Ishikawa (cell line): ENCODE measurements around the gene CCNT1.

Experiments
- CEBPB ChIP-seq: IDR thresholded peaks from 2 replicates; pipeline ENCODE4 v1.6.1; 2012
- CREB1 ChIP-seq: IDR thresholded peaks from 2 replicates; pipeline ENCODE4 v1.6.1; 2012; ENCODE audit warnings: low read depth
- EGR1 ChIP-seq: IDR thresholded peaks from 2 replicates; pipeline ENCODE4 v1.6.1; 2012
- EP300 ChIP-seq: IDR thresholded peaks from 2 replicates; pipeline ENCODE4 v1.6.1; 2012; ENCODE audit warnings: borderline replicate concordance
- FOXM1 ChIP-seq: IDR thresholded peaks from 2 replicates; pipeline ENCODE4 v1.6.1; 2012; ENCODE audit warnings: low read depth, borderline replicate concordance
- NFIC ChIP-seq: IDR thresholded peaks from 2 replicates; pipeline ENCODE4 v1.6.1; 2012
- RAD21 ChIP-seq: IDR thresholded peaks from 2 replicates; pipeline ENCODE4 v1.6.1; 2012; ENCODE audit warnings: low read depth
- TAF1 ChIP-seq: IDR thresholded peaks from 2 replicates; pipeline ENCODE4 v1.6.1; 2012; ENCODE audit warnings: low read depth, mild to moderate bottlenecking
- TCF12 ChIP-seq: IDR thresholded peaks from 2 replicates; pipeline ENCODE4 v1.6.1; 2012; ENCODE audit warnings: low read depth
- TEAD4 ChIP-seq: IDR thresholded peaks from 2 replicates; pipeline ENCODE4 v1.6.1; 2012
- YY1 ChIP-seq: IDR thresholded peaks from 2 replicates; pipeline ENCODE4 v1.6.1; 2012; ENCODE audit warnings: low read depth
- ZBTB7A ChIP-seq: IDR thresholded peaks from 2 replicates; pipeline ENCODE4 v1.6.1; 2012; ENCODE audit warnings: low read depth
- TF ChIP-seq, protein P1 (sequence below): IDR thresholded peaks from 2 replicates; pipeline ENCODE4 v1.6.1; 2012; ENCODE audit warnings: low read depth, mild to moderate bottlenecking
- TF ChIP-seq, protein P2 (sequence below): IDR thresholded peaks from 2 replicates; pipeline ENCODE4 v1.6.1; 2012
- TF ChIP-seq, protein P3 (sequence below): IDR thresholded peaks from 2 replicates; pipeline ENCODE4 v1.6.1; 2012

Gene CCNT1

DNA sequence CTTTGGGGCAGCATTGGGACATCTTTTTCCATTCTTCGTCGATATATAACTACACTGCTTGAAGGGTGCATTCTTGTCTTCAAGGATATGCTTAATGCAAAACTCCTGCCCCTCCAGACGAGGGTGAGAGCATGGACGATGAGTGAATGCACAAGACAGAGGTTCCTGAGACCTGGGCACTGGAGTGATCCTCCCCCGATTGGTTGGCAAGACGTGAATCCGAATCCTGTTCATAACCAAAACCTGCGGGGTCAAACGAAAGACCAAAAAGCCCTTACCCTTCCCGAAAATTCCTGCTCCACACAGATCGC is 35.2 kb downstream of the CCNT1 start:
- TF ChIP-seq NFIC: no peak
- TF ChIP-seq CREB1: no peak
- no peak for TF ChIP-seq TCF12
- no peak for TF ChIP-seq RAD21
- TF ChIP-seq ZBTB7A: no peak
- TF ChIP-seq CEBPB: no peak
- TF ChIP-seq, protein P1, sequence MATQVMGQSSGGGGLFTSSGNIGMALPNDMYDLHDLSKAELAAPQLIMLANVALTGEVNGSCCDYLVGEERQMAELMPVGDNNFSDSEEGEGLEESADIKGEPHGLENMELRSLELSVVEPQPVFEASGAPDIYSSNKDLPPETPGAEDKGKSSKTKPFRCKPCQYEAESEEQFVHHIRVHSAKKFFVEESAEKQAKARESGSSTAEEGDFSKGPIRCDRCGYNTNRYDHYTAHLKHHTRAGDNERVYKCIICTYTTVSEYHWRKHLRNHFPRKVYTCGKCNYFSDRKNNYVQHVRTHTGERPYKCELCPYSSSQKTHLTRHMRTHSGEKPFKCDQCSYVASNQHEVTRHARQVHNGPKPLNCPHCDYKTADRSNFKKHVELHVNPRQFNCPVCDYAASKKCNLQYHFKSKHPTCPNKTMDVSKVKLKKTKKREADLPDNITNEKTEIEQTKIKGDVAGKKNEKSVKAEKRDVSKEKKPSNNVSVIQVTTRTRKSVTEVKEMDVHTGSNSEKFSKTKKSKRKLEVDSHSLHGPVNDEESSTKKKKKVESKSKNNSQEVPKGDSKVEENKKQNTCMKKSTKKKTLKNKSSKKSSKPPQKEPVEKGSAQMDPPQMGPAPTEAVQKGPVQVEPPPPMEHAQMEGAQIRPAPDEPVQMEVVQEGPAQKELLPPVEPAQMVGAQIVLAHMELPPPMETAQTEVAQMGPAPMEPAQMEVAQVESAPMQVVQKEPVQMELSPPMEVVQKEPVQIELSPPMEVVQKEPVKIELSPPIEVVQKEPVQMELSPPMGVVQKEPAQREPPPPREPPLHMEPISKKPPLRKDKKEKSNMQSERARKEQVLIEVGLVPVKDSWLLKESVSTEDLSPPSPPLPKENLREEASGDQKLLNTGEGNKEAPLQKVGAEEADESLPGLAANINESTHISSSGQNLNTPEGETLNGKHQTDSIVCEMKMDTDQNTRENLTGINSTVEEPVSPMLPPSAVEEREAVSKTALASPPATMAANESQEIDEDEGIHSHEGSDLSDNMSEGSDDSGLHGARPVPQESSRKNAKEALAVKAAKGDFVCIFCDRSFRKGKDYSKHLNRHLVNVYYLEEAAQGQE: no peak
- TF ChIP-seq EGR1: no peak
- TF ChIP-seq, protein P2, sequence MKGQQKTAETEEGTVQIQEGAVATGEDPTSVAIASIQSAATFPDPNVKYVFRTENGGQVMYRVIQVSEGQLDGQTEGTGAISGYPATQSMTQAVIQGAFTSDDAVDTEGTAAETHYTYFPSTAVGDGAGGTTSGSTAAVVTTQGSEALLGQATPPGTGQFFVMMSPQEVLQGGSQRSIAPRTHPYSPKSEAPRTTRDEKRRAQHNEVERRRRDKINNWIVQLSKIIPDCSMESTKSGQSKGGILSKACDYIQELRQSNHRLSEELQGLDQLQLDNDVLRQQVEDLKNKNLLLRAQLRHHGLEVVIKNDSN: no peak
- no peak for TF ChIP-seq FOXM1
- TF ChIP-seq, protein P3, sequence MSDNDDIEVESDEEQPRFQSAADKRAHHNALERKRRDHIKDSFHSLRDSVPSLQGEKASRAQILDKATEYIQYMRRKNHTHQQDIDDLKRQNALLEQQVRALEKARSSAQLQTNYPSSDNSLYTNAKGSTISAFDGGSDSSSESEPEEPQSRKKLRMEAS: no peak
- no peak for TF ChIP-seq YY1
- no peak for TF ChIP-seq EP300
- no peak for TF ChIP-seq TEAD4
- TF ChIP-seq TAF1: no peak

DNA sequence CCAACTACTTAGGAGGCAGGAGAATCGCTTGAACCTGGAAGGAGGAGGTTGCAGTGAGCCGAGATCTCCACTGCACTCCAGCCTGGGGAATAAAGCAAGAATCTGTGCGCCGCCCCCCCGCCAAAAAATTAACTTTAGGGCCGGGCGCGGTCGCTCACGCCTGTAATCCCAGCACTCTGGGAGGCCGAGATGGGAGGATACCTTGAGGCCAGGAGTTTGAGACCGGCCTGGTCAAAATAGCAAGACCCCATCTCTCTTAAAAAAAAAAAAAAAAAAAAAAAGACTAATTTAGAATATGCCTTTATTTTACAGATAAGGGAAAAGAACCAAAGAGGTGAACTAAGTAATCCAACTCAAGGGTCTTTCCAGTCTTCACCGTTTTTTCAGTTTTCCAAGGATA is 35.6 kb downstream of the CCNT1 start:
- TF ChIP-seq ZBTB7A: no peak
- TF ChIP-seq, protein P2: no peak
- no peak for TF ChIP-seq TAF1
- no peak for TF ChIP-seq CREB1
- TF ChIP-seq NFIC: no peak
- no peak for TF ChIP-seq CEBPB
- TF ChIP-seq RAD21: no peak

DNA sequence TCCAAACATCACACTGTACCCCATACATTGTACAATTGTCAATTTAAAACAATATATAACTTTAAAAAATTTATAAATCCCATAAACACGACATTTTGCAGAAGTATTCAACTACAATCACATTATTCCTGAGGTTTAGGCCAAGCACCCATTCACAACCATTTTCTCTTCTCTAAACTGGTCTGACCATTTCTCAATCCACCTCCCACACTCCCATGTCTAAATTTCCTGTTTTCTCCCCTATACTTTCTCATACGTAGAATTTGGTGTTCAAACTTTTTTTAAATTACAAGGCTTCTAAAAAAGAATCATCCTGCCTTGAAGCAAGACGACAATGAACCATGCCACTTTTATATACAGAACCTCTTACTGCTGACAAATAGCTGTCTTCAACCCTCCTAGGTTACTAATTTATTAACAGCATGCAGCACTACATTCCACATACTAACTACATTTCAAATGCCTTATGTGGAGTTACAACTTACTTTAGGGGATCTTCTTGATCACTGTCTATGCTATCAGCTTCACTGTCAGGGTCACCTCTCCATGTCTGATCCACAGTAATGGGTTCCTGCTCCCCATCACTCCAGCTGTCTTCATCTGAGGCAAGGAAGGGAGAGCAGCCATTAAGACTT is 37.8 kb downstream of the CCNT1 start:
- TF ChIP-seq EGR1 (no peak), ZBTB7A (no peak), FOXM1 (no peak), CREB1 (no peak), TEAD4 (no peak), EP300 (no peak), TAF1 (no peak), RAD21 (no peak), NFIC (no peak), TCF12 (no peak), CEBPB (no peak)
- TF ChIP-seq, protein P2: no peak
- TF ChIP-seq, protein P3: no peak

DNA sequence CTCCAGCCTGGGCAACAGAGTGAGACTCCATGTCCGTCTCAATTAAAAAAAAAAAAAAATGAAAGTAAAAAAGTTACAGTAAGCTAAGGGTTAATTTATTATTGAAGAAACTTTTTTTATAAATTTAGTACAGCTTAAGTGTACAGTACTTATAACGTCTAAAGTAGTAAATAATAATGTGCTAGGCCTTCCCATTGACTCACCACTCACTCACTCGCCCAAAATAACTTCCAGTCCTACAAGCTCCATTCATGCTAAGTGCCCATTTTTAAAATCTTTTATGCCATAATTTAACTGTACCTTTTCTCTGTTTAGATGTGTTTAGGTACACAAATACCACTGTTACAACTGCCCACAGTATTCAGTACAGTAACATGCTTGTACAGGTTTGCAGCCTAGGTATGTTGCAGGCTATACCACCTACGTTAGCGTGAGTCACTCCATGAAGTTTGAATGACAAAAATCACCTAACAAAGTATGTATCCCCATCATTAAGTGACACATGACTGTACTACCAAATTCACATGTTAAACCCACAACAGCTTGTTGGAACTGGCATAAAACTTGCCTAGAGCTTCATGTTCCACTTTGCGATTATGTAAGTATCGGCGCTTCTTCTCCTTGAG is 45.2 kb downstream of the CCNT1 start:
- no peak for TF ChIP-seq YY1
- no peak for TF ChIP-seq CEBPB
- TF ChIP-seq NFIC: no peak
- no peak for TF ChIP-seq TCF12
- TF ChIP-seq, protein P2: no peak

DNA sequence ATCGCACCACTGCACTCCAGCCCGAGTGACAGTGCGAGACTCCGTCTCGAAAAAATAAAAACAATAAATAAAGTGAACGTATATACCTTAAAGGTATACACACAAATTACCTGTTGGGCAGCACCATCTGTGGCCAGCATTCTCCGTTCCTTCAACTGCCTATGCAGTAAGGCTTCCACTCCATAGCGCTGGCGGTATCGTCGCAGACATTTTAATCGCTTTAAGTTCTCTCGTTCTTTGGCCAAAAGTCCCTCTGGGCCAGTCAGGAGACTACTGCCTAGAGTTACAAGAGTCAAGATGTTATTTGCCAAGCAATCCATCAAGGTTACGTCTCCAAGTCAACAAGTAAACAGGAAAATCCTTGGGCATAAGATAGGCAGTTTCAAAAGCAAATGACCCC is 47.5 kb downstream of the CCNT1 start:
- TF ChIP-seq, protein P3: no peak
- TF ChIP-seq EGR1: no peak
- TF ChIP-seq CREB1: no peak
- TF ChIP-seq TCF12: no peak
- TF ChIP-seq, protein P2: no peak
- TF ChIP-seq CEBPB: no peak
- TF ChIP-seq YY1: no peak
- TF ChIP-seq EP300: no peak
- TF ChIP-seq TEAD4: no peak
- no peak for TF ChIP-seq ZBTB7A
- TF ChIP-seq, protein P1: no peak
- TF ChIP-seq FOXM1: no peak
- no peak for TF ChIP-seq RAD21
- TF ChIP-seq NFIC: no peak
- no peak for TF ChIP-seq TAF1
